Fibroblast of gingiva (primary cell): ENCODE data around the gene SRPK1.

Source experiments
- DNase-seq: peaks from one replicate; pipeline ENCODE4 v3.0.0-alpha.2; 2011; ENCODE audit warnings: low read depth

Gene SRPK1

DNA sequence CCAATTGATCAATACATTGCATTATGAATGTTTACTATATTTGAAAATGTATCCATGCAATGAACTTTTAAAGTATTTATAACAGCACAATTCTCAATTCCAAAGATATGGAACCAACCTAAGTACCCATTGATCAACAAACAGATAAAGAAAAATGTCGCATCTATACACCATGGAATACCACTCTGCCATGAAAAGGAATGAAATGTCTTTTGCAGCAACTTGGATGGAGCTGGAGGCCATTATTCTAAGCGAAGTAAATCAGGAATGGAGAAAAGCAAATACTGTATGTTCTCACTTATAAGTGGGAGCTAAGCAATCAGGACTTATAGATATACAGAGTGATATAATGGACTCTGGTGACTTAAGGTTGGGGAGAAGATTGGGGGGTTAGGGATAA is 22.9 kb downstream of the SRPK1 start:
- DNase-seq, result no peak

GRCh38 chr6:35897486-35897885 is 23.4 kb downstream of the SRPK1 start:
- DNase-seq, result no peak

DNA sequence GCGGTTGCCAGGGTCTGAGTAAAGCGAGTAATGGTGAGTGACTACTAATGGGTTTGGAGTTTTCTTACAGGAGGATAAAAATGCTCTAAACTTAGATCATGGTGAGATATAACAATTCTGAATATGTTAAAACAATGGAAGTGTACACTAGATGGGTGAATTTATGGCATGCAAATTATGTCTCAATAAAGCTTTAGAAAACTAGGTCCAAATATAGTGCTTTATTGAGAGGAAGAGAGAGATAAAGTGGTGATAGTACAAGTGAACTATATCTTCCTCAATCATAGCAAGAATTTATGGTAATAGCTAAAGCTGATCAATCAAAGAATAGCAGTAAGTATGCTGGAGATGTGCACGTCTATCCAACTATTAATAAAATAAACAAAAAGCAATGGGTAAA is 23.9 kb downstream of the SRPK1 start:
- DNase-seq, result no peak

DNA sequence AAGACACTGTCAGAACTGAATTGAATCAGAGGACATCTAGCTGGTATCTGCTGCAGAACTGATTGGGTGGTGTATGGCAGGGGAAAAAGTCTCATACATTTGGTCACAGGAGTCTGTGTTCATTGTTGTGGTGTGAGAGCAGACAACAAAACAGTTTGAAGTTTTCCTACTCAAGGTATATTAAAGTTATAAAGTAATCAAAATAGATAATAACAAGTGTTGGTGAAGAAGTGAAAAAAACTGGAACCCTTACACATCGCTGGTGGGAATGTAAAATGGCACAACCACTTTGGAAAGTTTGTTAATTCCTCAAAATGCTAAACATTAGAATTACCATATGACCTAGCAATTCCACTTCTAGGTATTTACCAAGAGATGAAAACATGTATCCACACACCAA is 24.7 kb downstream of the SRPK1 start:
- no peak for DNase-seq

- DNase-seq, result no peak
These were observed 25.3 kb downstream of the SRPK1 start for GRCh38 chr6:35895560-35895959.

DNA sequence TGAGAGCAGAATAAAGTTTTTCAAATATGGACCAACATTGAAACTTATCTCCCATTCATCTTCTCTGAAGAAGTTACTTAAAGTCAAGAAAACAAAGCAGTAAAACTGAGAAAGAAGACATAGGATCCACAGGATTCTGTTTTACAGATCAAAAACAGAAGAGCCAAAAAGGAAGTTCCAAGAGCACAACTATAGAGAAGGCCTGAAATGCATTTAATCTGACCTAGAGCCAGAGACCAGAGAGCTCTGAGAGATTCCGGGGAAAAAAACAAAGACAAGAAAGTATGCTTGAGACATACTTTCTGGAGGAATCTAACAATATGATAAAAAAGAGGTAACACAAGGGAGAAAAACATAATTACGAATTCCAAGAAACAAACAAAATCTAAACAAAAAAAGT is 26.1 kb downstream of the SRPK1 start:
- no peak for DNase-seq

- DNase-seq, result no peak
These were observed 27.7 kb downstream of the SRPK1 start for GRCh38 chr6:35893246-35893645.

GRCh38 chr6:35892482-35892881 is 28.4 kb downstream of the SRPK1 start:
- DNase-seq, result no peak

GRCh38 chr6:35879151-35879550 is 41.7 kb downstream of the SRPK1 start:
- DNase-seq, result no peak

GRCh38 chr6:35876902-35877301 is 44.0 kb downstream of the SRPK1 start:
- no peak for DNase-seq

- DNase-seq, result no peak
These were observed 46.2 kb downstream of the SRPK1 start for GRCh38 chr6:35874730-35875129.

DNA sequence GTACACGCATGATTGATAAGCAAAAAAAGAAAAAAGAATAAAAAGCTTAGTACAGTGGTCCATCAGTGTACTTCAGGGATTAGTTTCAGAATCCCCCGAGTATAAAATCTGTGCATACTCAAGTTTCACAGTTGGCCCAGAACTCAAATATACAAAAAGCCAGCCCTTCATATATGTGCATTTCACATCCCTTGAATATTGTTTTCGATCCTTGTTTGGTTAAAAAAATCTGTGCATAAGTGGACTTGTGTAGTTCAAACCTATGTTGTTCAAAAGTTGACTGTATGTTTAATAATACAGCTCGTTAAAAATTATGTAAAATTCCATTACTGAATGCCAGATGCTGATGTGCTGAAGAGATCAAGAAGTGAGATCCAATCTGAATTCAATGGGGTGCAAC is 61.5 kb downstream of the SRPK1 start:
- no peak for DNase-seq

GRCh38 chr6:35857853-35858252 is 63.0 kb downstream of the SRPK1 start:
- no peak for DNase-seq

DNA sequence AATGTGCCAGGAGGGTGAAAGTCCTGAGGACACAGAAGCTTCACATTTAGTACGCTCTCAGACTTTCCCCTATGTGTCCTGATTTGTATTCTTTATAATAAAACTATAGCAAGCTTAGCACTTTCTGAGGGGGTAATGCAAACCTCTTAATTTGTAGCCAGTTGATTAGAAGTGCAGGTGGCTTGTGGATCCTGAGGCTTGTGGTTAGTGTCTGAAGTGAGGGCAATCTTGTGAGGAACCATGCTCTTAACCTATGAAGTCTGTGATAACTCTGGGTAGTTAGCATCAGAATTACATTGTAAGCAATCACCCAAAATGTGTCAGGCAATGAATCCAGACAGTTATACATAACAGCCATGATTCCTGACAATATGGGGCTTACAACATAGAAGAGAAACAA is 64.6 kb downstream of the SRPK1 start:
- DNase-seq, result no peak

DNA sequence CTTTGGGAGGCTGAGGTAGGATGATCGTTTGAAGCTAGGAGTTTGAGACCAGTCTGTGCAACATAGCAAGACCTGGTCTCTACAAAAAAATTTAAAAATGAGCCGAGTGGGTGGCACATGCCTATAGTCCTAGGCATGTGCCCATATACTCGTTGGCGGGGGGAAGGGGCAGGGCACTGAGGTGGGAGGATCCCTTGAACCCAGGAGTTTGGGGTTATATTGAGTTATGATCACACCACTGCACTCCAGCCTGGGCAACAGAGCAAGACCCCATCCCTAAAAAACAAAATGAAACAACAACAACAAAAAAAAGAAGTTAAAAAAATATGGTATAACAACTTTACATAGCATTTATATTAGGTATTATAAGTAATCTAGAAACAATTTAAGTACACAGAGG is 67.9 kb downstream of the SRPK1 start:
- no peak for DNase-seq

- DNase-seq, result no peak
These were observed 70.7 kb downstream of the SRPK1 start for GRCh38 chr6:35850208-35850607.

- DNase-seq, result no peak
These were observed 76.6 kb downstream of the SRPK1 start for GRCh38 chr6:35844290-35844689.

- DNase-seq, result no peak
These were observed 78.5 kb downstream of the SRPK1 start for GRCh38 chr6:35842381-35842780.

DNA sequence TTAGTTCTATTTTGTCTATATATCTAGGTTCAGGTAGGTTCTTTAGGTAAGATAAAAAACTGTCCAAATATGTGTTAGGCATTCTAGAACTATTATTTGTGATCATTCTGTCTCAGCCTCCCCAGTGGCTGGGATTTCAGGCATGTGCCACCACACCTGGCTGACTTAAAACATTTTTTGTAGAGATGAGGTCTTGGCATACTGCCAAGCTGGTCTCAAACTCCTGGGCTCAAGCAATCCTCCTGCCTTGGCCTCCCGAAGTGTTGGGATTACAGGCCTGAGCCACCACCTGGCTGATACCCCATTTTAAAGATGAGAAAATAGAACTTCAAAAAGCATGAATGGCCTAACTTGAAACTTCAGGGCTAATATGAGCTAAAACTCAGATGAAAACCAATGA is 81.9 kb downstream of the SRPK1 start:
- no peak for DNase-seq

GRCh38 chr6:35833536-35833935 is 87.4 kb downstream of the SRPK1 start:
- peak; percentile 20 for DNase-seq

- DNase-seq, result no peak
These were observed 89.5 kb downstream of the SRPK1 start for GRCh38 chr6:35831257-35832007.

- DNase-seq, result no peak
These were observed 91.6 kb downstream of the SRPK1 start for GRCh38 chr6:35829306-35829705.

DNA sequence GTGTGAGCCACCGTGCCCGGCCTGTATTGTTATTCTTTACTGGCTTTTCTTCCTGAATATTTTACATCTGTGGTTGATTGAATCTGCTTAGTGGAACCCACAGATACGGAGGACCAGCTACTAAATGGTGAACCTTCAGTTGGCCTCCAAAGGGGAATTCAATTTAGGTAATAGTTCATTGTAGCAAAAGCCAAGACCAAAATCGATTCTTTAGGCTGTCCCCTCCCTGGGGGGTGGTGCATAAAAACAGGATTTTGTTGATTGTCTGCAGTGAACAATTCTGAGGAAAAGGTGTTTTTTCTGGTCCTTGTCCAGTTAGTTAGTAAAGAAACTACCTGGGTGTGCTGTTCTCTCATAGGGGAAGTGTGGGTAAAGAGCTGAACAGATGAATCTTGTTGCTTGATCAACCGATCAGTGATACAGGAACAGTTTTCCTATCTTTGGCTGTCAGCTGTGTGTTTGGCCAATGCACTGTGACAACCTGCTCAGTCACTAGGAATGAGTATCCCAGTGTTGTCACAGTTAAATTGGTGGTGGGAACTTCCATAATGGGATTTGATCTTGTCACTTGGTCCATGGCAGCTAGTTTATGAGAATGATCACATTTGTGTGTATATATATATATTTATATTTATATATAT is 96.2 kb downstream of the SRPK1 start:
- DNase-seq, result no peak

GRCh38 chr6:35823601-35824000 is 97.3 kb downstream of the SRPK1 start:
- DNase-seq, result no peak
